Medulla oblongata (tissue), 1 donor: ENCODE measurements around the gene CD4.

Experiments
- DNase-seq: peaks from one replicate; pipeline ENCODE4 v3.0.0-alpha.2; 2015; ENCODE audit errors: extremely low spot score

CD4 gene

DNA sequence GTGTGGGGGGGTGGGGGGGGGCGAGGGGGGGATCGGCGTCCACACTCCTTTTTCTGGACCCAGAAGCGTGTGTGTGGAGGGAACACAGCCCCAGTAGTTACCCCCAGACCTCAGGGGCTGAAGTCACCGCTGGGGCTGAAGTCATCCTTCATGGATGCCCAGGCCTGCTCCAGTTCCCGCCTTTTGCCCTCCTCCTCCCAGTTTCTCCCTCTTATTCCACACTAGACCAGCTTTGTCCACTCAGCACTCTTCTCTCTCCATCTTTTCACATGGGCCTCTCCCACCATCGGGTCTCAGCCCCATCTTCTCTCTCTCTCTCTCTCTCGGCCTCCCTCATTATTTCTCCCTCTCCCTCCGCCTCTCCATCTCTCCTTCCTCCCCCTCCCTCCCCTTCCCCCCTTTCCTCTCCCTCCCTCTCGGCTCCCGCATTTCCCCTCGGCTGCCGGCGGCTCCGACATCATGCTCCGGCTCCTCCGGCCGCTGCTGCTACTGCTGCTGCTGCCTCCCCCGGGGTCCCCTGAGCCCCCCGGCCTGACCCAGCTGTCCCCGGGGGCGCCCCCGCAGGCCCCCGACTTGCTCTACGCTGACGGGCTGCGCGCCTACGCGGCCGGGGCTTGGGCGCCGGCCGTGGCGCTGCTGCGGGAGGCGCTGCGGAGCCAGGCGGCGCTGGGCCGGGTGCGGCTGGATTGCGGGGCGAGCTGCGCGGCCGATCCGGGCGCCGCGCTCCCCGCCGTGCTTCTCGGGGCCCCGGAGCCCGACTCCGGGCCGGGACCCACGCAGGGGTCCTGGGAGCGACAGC, 38.9 kb downstream of the CD4 start, which contains the start of gene P3H3:
Gene P3H3 (plus strand): TSS at position 426 of the 799 bp plus-strand sequence. CDS start 34 bp downstream, at position 460.
- DNase-seq = no peak

DNA sequence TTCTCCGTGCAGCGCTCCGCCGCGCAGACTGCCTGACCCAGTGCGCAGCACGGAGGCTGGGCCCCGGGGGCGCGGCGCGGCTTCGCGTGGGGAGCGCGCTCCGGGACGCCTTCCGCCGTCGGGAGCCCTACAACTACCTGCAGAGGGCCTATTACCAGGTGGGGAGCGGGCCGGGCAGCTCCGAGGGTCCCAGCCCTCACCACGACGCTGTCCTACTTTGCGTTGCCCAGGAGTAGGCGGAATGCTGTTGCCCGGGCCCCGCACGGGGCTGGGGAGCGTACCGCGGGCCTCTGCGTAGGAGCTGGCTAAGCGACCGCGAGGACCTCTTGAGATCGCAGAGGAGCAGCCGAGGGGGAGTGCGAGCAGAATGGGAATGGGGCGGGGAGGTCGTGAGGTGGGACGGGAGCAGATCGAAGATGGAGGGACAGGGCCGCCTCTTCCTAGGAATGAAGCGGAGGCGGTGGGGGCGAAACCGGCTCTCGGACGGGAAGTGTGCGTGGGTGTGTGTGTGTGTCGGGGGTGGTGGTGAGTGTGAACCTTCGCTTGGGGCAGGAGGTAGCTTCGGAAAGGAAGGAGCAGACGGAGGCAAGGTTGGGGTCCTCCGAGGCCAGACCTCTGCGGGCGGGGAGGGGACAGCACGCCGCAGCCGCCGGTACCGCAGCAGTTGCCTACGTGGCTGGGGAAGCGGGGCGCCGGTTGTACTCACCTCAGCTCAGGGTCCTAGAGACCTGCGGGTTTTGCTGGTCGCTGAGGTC, 39.6 kb downstream of the CD4 start:
- no peak for DNase-seq

DNA sequence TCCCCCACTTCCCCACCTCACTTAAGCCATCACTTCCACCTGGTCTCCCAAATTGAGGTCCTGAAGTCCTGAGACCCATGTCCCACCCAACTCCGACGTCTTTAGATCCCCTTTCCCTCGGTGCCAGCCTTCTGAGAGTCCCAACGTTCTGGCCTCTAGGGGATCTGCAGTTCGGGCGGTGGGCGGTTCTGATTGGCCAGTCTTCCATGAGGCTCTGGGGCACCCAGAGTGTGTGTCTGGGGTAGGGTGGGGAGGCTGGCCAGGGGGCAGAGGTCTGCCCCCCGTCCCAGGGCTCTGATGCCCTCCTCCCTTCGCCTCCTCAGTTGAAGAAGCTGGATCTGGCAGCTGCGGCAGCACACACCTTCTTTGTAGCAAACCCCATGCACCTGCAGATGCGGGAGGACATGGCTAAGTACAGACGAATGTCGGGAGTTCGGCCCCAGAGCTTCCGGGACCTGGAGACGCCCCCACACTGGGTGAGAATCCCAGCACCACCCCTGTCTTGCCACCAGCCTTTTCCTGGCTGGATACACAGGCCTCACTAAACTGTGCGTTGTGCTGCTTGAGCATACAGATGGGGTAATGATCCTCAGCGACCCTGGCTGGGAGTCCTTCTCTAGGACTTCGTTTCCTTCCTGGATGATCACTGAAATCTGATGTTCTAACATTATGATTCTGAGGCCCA, 40.4 kb downstream of the CD4 start:
- DNase-seq = no peak

DNA sequence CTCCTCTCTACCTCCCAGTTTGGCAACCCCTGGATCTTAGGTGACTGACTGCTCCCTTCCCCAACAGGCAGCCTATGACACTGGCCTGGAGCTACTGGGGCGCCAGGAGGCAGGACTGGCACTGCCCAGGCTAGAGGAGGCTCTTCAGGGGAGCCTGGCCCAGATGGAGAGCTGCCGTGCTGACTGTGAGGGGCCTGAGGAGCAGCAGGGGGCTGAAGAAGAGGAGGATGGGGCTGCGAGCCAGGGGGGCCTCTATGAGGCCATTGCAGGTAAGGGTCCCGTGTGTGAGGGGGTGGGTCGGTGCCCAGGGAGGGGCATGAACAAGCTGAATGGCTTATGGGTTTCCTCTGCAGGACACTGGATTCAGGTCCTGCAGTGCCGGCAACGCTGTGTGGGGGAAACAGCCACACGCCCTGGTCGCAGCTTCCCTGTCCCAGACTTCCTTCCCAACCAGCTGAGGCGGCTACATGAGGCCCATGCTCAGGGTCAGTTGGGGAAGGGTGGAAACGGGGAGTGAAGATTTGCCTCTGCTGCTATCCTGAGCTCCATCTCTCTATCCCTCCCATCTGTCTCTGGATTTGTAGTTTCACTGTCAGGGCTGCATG, 41.1 kb downstream of the CD4 start:
- no peak for DNase-seq

DNA sequence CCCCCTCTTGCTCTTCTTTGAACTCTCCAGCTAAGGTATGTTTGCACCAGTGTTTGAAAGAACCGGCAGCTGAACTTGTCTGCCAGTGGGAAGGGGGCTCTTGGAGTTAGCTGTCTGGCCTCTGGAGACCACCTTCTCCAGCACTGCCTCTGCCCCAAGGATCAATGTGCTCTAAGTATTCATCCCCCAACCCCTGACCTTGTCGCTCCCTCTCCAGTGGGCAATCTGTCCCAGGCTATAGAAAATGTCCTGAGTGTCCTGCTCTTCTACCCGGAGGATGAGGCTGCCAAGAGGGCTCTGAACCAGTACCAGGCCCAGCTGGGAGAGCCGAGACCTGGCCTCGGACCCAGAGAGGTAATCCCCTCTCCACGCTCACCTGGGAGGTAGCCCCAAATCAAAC, 41.7 kb downstream of the CD4 start:
- DNase-seq = no peak

DNA sequence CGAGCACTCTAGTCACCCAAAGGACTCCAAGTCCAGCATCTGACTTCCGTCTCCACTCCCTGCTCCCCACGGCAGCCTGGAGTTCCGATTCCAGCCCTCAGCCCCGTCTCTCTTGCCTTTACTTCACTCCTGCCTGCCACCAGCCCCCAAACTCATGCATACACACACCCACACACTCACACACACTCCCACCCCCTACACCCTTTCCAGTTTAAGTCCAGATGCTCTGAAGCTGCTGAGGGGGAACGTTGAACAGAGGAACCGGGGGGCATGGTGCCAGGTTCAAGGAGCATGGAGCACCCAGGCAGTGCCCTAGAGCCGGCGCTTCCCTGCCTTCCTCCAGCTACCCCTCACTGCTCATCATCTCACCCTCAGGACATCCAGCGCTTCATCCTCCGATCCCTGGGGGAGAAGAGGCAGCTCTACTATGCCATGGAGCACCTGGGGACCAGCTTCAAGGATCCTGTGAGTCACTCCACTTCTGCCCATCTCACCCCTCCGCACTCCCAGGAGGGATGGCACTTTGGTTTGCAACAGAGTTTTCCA, 42.2 kb downstream of the CD4 start:
- no peak for DNase-seq

DNA sequence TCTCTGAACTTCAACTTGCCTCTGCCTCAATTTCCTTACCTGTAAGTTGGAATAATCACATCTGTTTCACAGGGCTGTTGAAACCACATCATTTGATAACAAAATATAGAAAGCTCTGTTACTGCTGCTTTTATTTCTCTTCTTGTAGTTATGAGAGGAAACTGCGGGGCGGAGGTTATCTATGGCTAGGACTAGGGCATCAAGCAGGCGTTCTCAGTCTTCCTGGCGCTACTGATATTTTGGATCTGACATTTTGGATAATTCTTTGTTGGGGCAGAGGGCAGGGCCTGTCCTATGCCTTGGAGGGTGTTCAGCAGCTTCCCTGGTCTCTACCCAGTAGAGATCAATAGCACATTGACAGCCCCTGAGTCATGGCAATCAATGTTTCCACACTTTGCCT, 42.8 kb downstream of the CD4 start:
- no peak for DNase-seq

DNA sequence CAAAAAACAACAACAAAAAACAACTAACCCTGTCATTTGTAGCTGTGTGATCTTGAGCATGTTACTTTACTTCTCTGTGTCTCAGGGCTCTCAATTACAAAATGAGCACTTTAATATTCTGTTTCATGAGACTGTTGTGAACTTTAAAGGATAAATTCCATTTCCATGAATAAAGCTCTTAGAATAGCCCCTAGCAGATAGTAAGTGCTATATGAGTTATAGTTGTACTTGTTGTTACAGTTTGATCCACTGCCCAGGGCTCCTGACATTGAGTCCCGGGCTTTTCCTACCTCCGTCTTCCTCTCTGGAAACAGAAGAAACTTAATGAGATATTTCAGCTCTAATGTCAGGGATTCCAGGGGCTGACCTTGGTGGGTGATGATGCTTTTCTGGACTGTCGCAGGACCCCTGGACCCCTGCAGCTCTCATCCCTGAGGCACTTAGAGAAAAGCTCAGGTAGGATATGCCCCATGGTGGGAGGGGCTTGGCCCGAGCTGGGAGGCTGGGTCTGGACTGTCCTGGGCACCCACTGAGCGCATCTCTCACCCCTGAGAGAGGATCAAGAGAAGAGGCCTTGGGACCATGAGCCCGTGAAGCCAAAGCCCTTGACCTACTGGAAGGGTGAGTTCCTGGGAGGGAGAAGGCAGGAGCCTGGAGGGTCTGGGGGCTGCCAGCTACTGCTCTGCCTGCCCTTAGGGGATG, 44.0 kb downstream of the CD4 start:
- no peak for DNase-seq

DNA sequence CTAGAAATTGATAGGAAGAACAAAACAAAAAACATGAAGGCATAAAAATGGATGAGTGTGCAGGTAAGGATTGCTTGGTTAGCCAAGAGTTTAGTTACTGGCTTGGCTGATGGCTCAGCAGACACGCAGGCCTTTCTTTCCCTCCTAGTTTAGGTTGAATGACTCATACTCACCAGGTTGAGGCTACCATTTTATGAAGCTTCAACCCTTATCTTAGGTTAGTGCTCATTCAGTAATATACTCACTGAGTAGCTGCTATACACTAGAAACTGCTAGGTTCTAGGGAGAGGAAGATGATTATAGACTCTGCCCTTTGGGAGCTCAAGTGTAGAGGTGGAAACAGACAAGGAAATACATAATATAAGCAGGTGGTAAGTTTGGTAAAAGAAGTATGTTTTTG, 44.9 kb downstream of the CD4 start:
- no peak for DNase-seq

DNA sequence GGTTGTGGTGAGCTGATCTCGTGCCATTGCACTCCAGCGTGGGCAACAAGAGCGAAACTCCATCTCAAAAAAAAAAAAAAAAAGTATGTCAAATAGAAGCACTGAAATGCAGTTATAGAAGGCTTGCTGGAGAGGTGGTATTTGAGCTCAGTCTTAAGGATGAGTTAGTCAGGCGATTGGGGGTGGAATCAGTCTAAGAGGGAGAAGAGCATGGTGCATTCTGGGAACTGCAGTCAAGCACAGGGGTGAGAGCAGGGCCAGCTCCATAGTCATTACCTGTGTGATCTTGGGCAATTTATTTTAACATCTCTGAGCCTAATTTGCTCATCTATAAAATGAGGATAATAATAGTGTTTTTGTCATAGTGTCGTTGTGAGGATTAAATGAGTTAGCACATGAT, 45.5 kb downstream of the CD4 start:
- no peak for DNase-seq

DNA sequence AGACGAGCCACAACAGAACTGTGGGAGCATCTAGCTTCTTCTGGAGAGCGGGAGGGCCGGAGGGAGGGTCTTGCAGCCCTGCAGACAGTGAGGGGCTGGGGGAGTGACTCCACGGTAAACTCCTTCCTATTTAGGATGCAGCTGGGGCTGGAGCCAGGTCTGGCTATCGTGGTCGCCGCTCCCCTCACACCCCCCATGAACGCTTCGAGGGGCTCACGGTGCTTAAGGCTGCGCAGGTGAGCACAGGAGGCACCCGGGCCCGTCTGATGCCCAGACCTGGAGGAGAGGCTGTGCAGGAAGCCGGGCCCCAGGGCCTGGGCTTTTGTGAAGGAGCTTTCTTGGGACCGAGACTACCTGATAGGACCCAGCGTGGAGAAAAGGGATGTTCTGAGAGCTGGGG, 47.5 kb downstream of the CD4 start:
- DNase-seq = no peak

DNA sequence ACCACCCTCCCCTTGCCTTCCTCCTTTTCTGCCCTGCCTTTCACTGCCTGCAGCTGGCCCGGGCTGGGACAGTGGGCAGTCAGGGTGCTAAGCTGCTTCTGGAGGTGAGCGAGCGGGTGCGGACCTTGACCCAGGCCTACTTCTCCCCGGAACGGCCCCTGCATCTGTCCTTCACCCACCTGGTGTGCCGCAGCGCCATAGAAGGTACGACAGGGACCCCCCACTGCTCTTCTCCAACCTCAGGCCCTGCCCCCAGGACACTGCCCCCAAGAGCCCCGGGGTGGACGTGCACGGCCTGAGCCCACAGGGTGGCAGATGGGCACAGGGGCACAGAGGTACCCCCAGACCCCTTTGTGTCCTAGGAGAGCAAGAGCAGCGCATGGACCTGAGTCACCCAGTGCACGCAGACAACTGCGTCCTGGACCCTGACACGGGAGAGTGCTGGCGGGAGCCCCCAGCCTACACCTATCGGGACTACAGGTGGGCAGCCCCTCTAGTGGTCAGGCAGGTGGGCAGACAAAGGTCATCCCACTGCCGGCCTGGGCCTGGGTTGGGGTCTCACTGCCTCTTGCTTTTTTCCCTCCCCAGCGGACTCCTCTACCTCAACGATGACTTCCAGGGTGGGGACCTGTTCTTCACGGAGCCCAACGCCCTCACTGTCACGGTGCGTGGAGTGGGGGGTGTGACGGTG, 48.2 kb downstream of the CD4 start:
- no peak for DNase-seq

DNA sequence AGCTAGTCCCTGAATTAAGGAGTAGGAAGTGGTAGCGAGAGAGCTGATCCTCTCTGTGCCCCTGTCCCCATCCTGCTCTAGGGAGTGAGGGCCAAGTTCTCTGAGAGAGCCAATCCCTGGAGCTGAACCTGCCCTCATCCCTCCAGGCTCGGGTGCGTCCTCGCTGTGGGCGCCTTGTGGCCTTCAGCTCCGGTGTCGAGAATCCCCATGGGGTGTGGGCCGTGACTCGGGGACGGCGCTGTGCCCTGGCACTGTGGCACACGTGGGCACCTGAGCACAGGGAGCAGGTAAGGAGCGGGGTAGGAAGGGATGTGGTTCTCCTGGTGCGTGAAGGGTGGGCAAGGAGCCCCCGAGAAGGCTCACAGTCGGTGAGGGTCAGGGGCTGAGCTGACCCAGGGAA, 49.5 kb downstream of the CD4 start:
- no peak for DNase-seq

DNA sequence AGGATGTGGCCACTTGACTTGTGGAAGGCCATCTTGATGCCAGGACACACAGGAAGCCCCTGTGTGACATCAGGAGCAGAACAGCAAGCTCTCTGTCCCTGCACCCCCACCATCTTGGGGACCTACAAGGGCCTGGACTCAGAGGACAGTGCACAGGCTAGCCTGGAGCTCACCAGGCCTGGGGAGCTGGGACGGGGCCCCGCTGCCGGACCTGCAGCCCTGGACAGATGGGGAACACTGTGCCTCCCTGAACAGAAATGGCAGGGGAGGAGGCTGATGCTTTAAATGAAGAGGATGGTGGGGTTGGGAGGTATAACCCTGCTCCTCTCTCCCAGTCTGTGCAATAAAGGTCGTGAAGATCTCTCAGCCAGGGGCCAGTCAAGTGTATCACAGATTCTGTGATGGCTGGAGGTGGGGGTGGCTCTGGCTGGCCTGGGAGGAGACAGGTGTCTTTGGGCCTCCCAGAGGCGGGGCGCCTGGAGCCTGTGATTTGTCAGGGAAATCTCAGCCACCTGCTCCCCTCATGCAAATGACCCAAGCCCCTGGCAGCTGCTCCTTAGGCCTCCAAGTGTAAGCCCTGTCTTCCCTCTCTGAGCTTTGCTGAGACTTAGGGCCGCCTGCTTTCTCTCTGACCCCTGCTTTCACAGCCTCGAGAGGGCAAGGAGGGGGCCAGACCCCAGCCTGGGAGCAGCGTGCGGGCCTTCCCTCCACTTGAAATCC, 50.3 kb downstream of the CD4 start:
- no peak for DNase-seq

DNA sequence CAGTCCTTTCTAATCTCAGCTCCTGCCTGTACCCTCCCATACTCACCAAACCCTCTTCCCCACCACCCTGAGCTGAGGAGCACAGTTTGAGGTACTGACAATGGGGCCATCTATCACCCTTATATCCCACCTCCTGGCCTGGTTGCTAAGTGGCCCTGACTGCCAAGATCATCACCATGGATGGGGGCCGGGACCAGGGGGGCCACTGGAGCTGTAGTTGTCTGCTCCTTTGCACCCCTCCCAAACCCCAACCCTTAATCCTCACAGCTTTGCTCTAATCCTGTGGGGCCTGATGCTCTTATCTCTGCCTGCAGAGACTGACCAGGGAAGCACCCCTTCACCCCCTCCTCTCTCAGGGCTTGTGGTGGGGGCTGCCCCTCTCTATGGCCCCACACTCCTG, 51.0 kb downstream of the CD4 start:
- DNase-seq = no peak

DNA sequence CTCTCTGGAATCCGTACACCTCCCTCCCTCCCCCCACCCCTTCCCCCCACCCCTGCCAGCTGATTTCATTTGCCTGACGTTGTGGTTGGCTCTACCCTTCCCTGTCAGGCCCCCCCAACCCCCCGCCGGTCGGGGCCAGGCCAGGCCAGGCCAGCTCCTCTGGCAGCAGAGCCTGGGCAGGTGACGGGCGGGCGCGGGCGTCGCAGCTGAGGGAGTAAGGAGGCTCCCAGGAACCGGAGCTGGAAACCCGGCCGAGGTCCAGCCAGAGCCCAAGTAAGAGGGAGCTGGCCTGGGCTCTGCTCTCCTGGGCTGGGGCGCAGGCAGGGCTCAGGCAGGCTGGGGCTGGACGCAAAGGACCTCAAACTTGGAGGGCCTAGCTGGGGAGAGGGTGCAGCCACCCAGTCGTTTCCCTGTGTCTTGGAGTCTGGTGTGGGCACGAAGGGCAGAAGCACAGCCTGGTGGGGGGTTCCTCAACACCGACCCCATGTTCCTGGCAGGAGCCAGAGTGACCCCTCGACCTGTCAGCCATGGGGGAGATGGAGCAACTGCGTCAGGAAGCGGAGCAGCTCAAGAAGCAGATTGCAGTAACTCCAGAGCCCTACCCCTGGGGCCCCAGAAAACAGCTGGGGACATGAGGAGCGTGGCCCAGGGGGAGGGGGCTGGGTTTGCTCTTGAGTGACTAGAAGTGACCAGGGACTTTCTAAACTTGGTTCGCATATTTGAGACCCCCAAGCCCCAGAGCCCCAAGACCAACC, 51.6 kb downstream of the CD4 start, which contains the start of gene GNB3:
Gene GNB3 (plus strand): TSS at position 165 of the 755 bp plus-strand sequence. CDS start 363 bp downstream, at position 528.
- no peak for DNase-seq

DNA sequence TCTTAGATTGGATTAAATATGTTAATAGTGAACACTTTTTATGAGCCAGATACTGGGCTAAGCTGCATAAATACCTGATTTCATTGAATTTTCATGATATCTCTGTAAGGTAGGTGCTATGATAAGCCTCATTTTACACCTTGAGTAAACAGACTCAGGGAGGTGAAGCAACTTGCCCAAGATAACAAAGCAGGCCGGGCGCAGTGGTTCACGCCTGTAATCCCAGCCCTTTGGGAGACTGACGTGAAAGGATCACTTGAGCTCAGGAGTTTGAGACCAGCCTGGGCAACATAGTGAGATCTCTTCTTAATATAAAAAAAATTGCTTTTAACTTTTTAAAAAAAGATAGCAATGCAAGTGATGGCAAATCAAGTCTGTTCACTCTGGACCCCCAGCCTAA, 52.7 kb downstream of the CD4 start:
- no peak for DNase-seq

DNA sequence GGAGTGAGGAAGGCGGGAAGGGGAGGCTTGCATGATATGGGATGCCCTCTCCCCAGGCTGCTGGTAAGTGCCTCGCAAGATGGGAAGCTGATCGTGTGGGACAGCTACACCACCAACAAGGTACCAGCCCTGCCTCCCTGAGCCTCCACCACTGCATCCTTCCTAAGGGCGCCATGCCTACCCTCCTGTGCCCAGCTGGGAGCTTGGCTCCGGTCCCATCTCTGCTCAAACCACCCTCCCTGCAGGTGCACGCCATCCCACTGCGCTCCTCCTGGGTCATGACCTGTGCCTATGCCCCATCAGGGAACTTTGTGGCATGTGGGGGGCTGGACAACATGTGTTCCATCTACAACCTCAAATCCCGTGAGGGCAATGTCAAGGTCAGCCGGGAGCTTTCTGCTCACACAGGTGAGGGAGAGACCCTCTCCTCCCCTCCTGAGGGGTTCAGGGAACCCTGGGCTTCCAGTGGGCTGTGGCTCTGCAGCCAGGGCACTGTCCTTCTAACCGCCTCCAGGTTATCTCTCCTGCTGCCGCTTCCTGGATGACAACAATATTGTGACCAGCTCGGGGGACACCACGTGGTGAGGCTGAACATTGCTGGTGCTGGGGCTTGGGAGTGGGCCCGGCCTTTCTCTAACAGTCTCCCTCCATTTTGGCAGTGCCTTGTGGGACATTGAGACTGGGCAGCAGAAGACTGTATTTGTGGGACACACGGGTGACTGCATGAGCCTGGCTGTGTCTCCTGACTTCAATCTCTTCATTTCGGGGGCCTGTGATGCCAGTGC, 54.0 kb downstream of the CD4 start:
- no peak for DNase-seq
